Measurements from ENCODE around the gene KIAA2012.
"Not testable (repeated sequence)": the region's sequence is repeated elsewhere in the genome, so short reads cannot be mapped to it uniquely, and the experiment has no call there.

Gene KIAA2012

GRCh38 chr2:202194418-202194817 lies 121.4 kb downstream of the KIAA2012 start:
- no peak for DNase-seq (ENCODE audit: low read depth in 2 of 2)

GRCh38 chr2:202196727-202197126 lies 123.7 kb downstream of the KIAA2012 start:
- no peak for DNase-seq (ENCODE audit: low read depth in 2 of 2)

- DNase-seq (ENCODE audit: low read depth in 2 of 2): no peak
These were observed 128.4 kb downstream of the KIAA2012 start for GRCh38 chr2:202201220-202202160.

GRCh38 chr2:202203348-202203747 lies 130.3 kb downstream of the KIAA2012 start:
- DNase-seq (ENCODE audit: low read depth in 2 of 2): no peak

- no peak for DNase-seq (ENCODE audit: low read depth in 2 of 2)
These were observed 131.8 kb downstream of the KIAA2012 start for GRCh38 chr2:202204855-202205254.

GRCh38 chr2:202208526-202208925 lies 135.5 kb downstream of the KIAA2012 start:
- DNase-seq (ENCODE audit: low read depth in 2 of 2): no peak

GRCh38 chr2:202215179-202215578 lies 142.1 kb downstream of the KIAA2012 start:
- no peak for DNase-seq (ENCODE audit: low read depth in 2 of 2)

GRCh38 chr2:202221873-202222272 lies 148.8 kb downstream of the KIAA2012 start:
- no peak for DNase-seq (ENCODE audit: low read depth in 2 of 2)

- DNase-seq (ENCODE audit: low read depth in 2 of 2): peak in 1 of 2 donors; percentile 7
These were observed 164.8 kb downstream of the KIAA2012 start for GRCh38 chr2:202237787-202238233.

GRCh38 chr2:202238234-202239197 lies 165.5 kb downstream of the KIAA2012 start, which contains the start of gene SUMO1:
TSS of gene SUMO1 (minus strand) at chr2:202238597. CDS start at chr2:202238451, 146 bp downstream.
- peak; percentile 77 to 87 for DNase-seq (ENCODE audit: low read depth in 2 of 2)

- DNase-seq (ENCODE audit: low read depth in 2 of 2): not testable (repeated sequence)
These were observed 174.7 kb downstream of the KIAA2012 start for GRCh38 chr2:202247710-202248109.

GRCh38 chr2:202249521-202250253 lies 176.6 kb downstream of the KIAA2012 start:
- DNase-seq (ENCODE audit: low read depth in 2 of 2): no peak

- DNase-seq (ENCODE audit: low read depth in 2 of 2): no peak
These were observed 178.4 kb downstream of the KIAA2012 start for GRCh38 chr2:202251494-202251893.
